ENCODE data around the gene TST.

Gene TST

DNA sequence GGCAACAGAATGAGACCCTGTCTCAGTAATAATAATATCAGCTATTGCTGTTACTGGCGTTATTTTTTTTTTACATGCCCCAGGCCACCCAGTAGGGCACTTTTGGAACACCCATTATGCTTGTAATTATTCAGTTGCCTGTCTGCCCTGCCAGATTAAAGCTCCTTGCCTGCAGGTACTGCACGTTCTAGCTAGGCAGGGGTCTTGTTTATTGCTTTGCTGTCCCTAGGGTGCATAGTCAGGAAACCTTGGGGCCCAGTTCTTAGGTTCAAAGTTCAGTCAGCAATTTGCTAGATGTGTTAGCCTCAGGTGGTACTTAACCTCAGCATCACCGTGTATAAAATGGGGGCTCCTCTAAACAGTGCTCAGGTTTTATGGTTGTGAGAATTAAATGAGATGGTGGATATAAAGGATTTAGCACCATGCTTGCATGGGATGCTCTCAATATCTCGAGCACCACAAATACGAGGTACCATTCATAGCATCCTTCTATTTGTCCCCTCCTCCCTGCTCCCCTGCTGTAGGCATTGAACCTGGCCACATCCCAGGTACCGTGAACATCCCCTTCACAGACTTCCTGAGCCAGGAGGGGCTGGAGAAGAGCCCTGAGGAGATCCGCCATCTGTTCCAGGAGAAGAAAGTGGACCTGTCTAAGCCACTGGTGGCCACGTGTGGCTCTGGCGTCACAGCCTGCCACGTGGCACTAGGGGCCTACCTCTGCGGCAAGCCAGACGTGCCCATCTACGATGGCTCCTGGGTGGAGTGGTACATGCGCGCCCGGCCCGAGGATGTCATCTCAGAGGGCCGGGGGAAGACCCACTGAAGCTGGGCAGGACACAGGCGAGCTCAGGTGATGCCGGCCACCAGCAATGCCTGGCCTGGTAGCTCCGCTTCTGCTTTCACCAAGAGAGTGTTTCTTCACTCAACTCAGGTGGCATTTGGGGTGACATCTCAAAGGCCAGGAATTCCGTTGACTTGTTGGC lies 9.7 kb upstream of the TST start:
- no peak overlapping the region for H3K27ac ChIP-seq (ENCODE audit: low read depth, low read length)

DNA sequence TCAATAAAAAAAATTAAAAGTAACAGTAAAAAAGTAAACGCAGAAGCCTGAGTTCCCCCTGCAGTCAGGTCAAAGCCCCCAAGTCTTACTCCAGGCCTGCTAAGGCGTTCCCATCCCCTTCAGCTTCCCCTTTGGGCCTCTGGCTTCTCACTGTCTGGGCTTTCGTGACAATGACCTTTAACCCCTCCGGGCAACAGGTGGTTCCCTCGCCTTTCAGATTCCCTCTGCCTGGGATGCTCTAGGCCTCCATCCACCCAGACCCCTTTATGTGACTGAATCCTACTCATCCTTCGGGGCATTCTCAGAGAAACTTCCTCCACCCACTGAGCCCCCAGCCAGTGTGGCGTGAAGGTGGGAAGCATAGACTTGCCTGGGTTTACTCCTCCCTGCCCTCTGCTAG lies 8.3 kb upstream of the TST start:
- Histone ChIP-seq H3K9me3 (ENCODE audit: control insufficient read depth, insufficient read depth, low read depth, low read length) (no peaks in the 10 kb centered on the region), H3K4me3 (ENCODE audit: low read depth, low read length) (no peak overlapping the region), H3K36me3 (ENCODE audit: control insufficient read depth, insufficient read depth, low read length) (peaks cover 54% of the 10 kb centered on the region), H3K4me1 (ENCODE audit: control insufficient read depth, insufficient read depth, low read length) (peaks cover 25% of the 10 kb centered on the region), H3K9ac (ENCODE audit: low read length) (no peak overlapping the region), H3K27ac (ENCODE audit: low read depth, low read length) (no peak overlapping the region), H3K27me3 (ENCODE audit: control insufficient read depth, insufficient read depth, low read length) (no peaks in the 10 kb centered on the region)

More for the DNA sequence above, 9.7 kb upstream of the TST start:
- peaks cover 54% of the 10 kb centered on the region for H3K36me3 ChIP-seq (ENCODE audit: control insufficient read depth, insufficient read depth, low read length)
- no peaks in the 10 kb centered on the region for H3K27me3 ChIP-seq (ENCODE audit: control insufficient read depth, insufficient read depth, low read length)
- no peak overlapping the region for H3K4me3 ChIP-seq (ENCODE audit: low read depth, low read length)
- no peak overlapping the region for H3K9ac ChIP-seq (ENCODE audit: low read length)
- H3K4me1 ChIP-seq (ENCODE audit: control insufficient read depth, insufficient read depth, low read length): peaks cover 32% of the 10 kb centered on the region
- H3K9me3 ChIP-seq (ENCODE audit: control insufficient read depth, insufficient read depth, low read depth, low read length): no peaks in the 10 kb centered on the region

DNA sequence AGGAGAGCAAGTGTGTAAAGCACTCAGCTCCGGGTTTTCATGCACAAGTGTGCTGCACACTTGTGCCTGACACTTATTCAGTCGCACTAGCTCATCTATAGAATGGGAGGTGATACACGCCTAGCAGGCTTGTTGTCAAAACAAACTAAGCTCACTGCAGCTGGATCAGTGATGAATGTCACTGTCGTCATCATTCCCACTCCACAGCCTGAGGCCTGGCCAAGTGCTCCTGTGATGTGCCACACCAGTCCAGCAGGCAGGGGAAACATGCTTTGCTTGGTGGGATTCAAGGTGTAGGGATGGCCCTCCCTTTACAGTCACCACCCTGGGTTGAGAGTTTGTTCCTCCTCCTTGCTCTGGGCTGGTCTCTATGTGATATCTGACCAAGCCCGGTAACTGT lies 7.1 kb upstream of the TST start:
- H3K27ac ChIP-seq (ENCODE audit: low read depth, low read length): no peak overlapping the region
- no peak overlapping the region for H3K9ac ChIP-seq (ENCODE audit: low read length)
- H3K9me3 ChIP-seq (ENCODE audit: control insufficient read depth, insufficient read depth, low read depth, low read length): no peaks in the 10 kb centered on the region
- peaks cover 54% of the 10 kb centered on the region for H3K36me3 ChIP-seq (ENCODE audit: control insufficient read depth, insufficient read depth, low read length)
- H3K4me1 ChIP-seq (ENCODE audit: control insufficient read depth, insufficient read depth, low read length): peaks cover 22% of the 10 kb centered on the region
- H3K27me3 ChIP-seq (ENCODE audit: control insufficient read depth, insufficient read depth, low read length): no peaks in the 10 kb centered on the region
- no peak overlapping the region for H3K4me3 ChIP-seq (ENCODE audit: low read depth, low read length)

DNA sequence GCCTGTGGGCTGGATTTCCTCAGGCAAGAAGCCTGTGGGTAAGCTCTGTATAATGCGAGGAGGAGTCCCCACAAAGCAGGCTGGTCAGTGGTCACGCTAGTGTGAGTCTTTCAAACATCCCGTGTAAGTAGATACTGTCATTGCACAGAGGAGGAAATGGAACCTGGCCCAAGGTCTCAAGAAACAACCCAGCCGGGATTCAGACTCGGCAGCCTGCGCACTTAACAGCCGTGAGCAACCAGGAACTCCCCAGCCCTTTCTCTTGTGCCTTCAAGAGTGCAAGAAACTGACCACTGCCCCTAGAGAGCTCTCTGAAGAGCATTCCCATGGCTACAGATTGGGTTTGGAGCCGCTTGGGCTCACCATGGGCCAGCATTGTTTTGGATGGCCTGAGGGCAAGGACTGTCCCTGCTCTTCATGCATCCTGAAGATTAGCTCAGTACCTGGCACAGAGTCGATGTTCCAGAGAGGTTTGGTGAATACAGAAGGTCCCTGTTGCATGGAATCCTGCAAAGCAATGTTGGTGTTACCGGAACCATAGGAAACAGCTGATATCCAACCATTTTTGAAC lies 6.3 kb upstream of the TST start:
- H3K9me3 ChIP-seq (ENCODE audit: control insufficient read depth, insufficient read depth, low read depth, low read length): no peaks in the 10 kb centered on the region
- no peak overlapping the region for H3K4me3 ChIP-seq (ENCODE audit: low read depth, low read length)
- H3K9ac ChIP-seq (ENCODE audit: low read length): no peak overlapping the region
- no peaks in the 10 kb centered on the region for H3K27me3 ChIP-seq (ENCODE audit: control insufficient read depth, insufficient read depth, low read length)
- peaks cover 54% of the 10 kb centered on the region for H3K36me3 ChIP-seq (ENCODE audit: control insufficient read depth, insufficient read depth, low read length)
- peaks cover 18% of the 10 kb centered on the region for H3K4me1 ChIP-seq (ENCODE audit: control insufficient read depth, insufficient read depth, low read length)
- H3K27ac ChIP-seq (ENCODE audit: low read depth, low read length): no peak overlapping the region

DNA sequence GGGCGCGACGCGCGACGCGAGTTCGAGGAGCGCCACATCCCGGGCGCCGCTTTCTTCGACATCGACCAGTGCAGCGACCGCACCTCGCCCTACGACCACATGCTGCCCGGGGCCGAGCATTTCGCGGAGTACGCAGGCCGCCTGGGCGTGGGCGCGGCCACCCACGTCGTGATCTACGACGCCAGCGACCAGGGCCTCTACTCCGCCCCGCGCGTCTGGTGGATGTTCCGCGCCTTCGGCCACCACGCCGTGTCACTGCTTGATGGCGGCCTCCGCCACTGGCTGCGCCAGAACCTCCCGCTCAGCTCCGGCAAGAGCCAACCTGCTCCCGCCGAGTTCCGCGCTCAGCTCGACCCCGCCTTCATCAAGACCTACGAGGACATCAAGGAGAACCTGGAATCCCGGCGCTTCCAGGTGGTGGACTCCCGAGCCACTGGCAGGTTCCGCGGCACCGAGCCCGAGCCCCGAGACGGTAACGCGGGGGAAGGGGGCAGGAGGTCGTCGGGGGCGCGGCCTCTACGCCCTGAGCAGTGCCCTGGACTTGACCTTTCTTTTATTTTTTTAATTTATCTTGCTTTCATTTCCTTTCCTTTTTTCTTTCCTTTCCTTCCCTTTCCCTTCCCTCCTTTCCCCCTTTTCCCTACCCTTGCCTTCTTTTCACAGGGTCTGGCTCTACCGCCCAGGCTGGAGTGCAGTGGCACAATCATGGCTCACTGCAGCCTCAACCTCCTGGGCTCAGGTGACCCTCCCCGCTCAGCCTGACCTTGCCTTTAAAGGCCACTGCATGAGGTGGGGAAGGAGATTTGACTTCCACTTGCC lies 5.3 kb upstream of the TST start:
- no peak overlapping the region for H3K27ac ChIP-seq (ENCODE audit: low read depth, low read length)
- no peak overlapping the region for H3K9ac ChIP-seq (ENCODE audit: low read length)
- no peaks in the 10 kb centered on the region for H3K27me3 ChIP-seq (ENCODE audit: control insufficient read depth, insufficient read depth, low read length)
- no peak overlapping the region for H3K4me3 ChIP-seq (ENCODE audit: low read depth, low read length)
- no peaks in the 10 kb centered on the region for H3K9me3 ChIP-seq (ENCODE audit: control insufficient read depth, insufficient read depth, low read depth, low read length)
- H3K36me3 ChIP-seq (ENCODE audit: control insufficient read depth, insufficient read depth, low read length): peaks cover 49% of the 10 kb centered on the region
- peaks cover 15% of the 10 kb centered on the region; the same call in 1 of the 2 replicates for H3K4me1 ChIP-seq (ENCODE audit: control insufficient read depth, insufficient read depth, low read length)

DNA sequence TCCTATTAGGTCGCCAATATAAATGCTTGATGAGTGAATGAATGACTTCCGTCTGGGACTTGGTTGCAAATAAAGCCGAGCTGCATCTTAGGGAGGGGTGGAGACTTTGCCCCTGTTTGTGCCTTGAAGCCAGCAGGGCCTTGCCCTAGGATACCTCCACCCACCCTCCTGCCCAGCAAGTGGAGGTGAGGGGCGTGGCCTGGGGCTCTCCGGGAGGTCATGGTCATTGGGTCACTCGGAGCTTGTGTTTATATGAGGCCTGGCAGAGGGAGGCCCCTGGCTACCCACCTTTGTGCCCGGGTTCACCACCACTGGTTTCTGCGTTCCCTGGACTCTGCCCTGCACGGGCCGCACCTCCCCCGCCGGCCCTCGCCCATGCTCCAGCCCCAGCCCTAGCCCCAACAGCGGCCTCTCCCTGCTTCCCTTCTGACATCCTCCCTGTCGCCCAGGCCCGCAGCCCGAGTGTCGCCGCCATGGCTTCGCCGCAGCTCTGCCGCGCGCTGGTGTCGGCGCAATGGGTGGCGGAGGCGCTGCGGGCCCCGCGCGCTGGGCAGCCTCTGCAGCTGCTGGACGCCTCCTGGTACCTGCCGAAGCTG lies 4.6 kb upstream of the TST start:
- Histone ChIP-seq H3K4me3 (ENCODE audit: low read depth, low read length) (no peak overlapping the region), H3K4me1 (ENCODE audit: control insufficient read depth, insufficient read depth, low read length) (peaks cover 15% of the 10 kb centered on the region; the same call in 1 of the 2 replicates), H3K9ac (ENCODE audit: low read length) (no peak overlapping the region), H3K27me3 (ENCODE audit: control insufficient read depth, insufficient read depth, low read length) (no peaks in the 10 kb centered on the region), H3K9me3 (ENCODE audit: control insufficient read depth, insufficient read depth, low read depth, low read length) (no peaks in the 10 kb centered on the region), H3K27ac (ENCODE audit: low read depth, low read length) (no peak overlapping the region), H3K36me3 (ENCODE audit: control insufficient read depth, insufficient read depth, low read length) (peaks cover 42% of the 10 kb centered on the region)

DNA sequence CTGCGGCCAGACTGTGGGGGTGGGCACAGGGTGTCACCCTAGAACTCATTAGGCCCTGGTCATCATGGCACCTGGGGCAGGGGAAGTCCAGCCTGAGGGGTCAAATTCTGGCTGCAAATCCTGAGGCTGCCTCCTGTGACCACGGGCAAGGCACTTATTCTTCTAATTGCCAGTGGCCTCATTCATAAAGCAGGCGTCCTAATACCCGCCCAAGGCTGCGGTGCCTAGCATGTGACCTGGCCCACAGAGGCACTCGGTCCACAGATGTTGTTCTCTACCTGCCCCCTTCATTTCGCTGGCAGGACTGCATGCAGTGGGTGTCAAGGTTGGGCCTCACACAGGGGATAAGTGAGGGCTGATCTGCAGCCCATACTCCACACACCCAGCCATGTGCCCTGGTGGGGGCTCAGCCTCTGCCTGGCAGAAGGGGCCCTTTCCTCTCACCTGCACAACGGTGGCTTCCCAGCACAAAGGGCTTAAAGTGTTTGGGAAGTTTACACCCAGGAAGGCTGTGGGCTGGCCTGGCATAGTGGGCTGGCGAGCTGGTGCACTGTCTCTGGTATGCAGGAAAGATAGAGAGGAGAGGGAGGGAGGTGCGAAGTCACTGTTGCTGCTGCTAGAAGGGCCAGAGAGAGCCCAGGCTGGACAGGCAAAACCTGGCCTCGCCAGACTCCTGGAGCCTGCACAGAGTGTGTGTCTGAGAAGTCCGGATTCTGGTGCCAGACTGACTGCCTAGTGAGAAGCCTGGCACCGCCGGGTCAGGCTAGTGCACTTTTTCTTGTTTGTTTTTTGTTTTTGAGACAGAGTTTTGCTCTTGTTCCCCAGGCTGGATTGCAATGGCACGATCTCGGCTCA lies 3.5 kb upstream of the TST start:
- Histone ChIP-seq H3K36me3 (ENCODE audit: control insufficient read depth, insufficient read depth, low read length) (peaks cover 40% of the 10 kb centered on the region), H3K9ac (ENCODE audit: low read length) (peak overlapping the region; percentile 21), H3K9me3 (ENCODE audit: control insufficient read depth, insufficient read depth, low read depth, low read length) (no peaks in the 10 kb centered on the region), H3K4me3 (ENCODE audit: low read depth, low read length) (no peak overlapping the region), H3K27ac (ENCODE audit: low read depth, low read length) (no peak overlapping the region), H3K4me1 (ENCODE audit: control insufficient read depth, insufficient read depth, low read length) (peaks cover 23% of the 10 kb centered on the region; the same call in 1 of the 2 replicates), H3K27me3 (ENCODE audit: control insufficient read depth, insufficient read depth, low read length) (no peaks in the 10 kb centered on the region)

DNA sequence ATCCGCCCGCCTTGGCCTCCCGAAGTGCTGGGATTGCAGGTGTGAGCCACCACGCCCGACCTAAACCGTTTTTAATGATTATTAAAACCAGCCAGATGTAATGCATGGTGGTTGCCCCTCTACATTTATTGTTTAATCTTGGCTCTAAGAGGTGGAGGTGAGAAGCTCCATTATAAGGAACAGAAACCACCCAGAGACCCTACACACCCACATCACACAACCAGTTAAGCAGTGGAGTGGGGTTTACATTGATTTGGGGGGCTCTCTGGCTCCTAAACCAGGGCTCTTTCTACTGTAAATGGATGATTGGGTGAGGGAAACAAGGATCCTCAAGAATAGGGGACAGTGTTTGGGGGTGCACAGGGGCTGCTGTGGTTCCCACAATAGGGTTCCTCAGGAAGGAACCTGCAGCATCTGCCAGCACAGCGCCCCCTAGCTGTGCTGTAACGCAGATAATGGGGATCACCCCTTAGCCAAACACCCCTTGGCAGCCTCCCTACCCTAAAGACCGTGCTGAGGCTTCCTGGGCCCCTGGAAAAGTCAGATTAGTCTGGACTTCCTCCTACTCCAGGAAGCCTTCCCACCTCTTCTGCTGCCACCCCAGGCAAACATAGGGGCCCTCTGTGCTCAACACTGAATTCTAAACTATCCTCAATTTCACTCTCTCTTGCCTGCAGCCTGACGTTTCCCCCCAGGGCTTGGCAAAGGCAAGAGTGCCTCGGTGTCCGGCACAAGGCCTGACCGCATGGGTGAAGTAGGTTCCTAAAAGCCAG lies 2.6 kb upstream of the TST start:
- H3K4me3 ChIP-seq (ENCODE audit: low read depth, low read length): no peak overlapping the region
- no peak overlapping the region for H3K9ac ChIP-seq (ENCODE audit: low read length)
- peaks cover 40% of the 10 kb centered on the region for H3K36me3 ChIP-seq (ENCODE audit: control insufficient read depth, insufficient read depth, low read length)
- H3K4me1 ChIP-seq (ENCODE audit: control insufficient read depth, insufficient read depth, low read length): peaks cover 23% of the 10 kb centered on the region; the same call in 1 of the 2 replicates
- no peak overlapping the region for H3K27ac ChIP-seq (ENCODE audit: low read depth, low read length)
- H3K27me3 ChIP-seq (ENCODE audit: control insufficient read depth, insufficient read depth, low read length): no peaks in the 10 kb centered on the region
- no peaks in the 10 kb centered on the region for H3K9me3 ChIP-seq (ENCODE audit: control insufficient read depth, insufficient read depth, low read depth, low read length)

DNA sequence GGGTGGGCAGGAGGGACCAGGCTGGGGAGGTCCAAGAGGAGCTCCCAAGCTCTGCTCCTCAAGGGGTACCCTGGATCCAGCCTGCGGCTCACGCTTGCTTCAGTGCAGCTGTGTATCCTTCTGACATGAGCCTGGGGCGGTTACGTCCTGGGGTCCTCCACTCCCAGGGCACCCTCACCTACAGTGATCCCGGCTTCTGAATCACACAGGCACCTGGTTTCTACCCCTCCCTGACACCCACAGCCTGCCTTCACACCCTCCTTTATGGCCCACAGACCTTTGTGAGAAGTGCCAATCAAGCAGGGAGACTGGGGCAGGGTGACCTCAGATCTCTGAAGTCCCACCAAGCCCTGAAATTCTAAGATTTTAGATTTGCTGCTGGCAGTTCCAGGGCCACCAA lies 1.8 kb upstream of the TST start:
- no peak overlapping the region for H3K27ac ChIP-seq (ENCODE audit: low read depth, low read length)
- no peaks in the 10 kb centered on the region for H3K27me3 ChIP-seq (ENCODE audit: control insufficient read depth, insufficient read depth, low read length)
- H3K9ac ChIP-seq (ENCODE audit: low read length): no peak overlapping the region
- peaks cover 23% of the 10 kb centered on the region; the same call in 1 of the 2 replicates for H3K4me1 ChIP-seq (ENCODE audit: control insufficient read depth, insufficient read depth, low read length)
- H3K9me3 ChIP-seq (ENCODE audit: control insufficient read depth, insufficient read depth, low read depth, low read length): no peaks in the 10 kb centered on the region
- H3K4me3 ChIP-seq (ENCODE audit: low read depth, low read length): no peak overlapping the region
- peaks cover 38% of the 10 kb centered on the region for H3K36me3 ChIP-seq (ENCODE audit: control insufficient read depth, insufficient read depth, low read length)

All from HUES6 (cell line).